A673 (cell line): ENCODE results near the gene SIX1. TPM values are rescaled to one million over a fixed set of nuclear protein-coding genes. Genes with fewer than 3 reads are reported as not detected.

Experiments
- BruUV-seq: library from RNA; stranded (reverse); fragments of 400-500 nt; replicated peaks from 2 replicates; lab custom pipeline; 2021; lab: Mats Ljungman, UMichigan
- CTCF ChIA-PET: fragments of 300-600 bp; sonication (Branson Sonifier 250); formaldehyde crosslinking; loops from one replicate; lab custom pipeline; 2022; ENCODE audit warnings: antibody characterized with exemption; lab: Charles Lee
- POLR2A ChIA-PET: fragments of 300-600 bp; sonication (Branson Sonifier 250); formaldehyde crosslinking; loops from one replicate; lab custom pipeline; 2022; ENCODE audit warnings: antibody characterized with exemption; ENCODE audit not compliant: low non-redundant PET; lab: Charles Lee
- DNase-seq: peaks from one replicate; pipeline ENCODE4 v3.0.0-alpha.2; 2015; ENCODE audit warnings: low spot score
- H3K27ac ChIP-seq: fragments of 200-600 bp; sonication (generic); 2 replicates; pipeline ENCODE4 v1.5.1; 2016; ENCODE audit warnings: mixed run types, low read depth, mild to moderate bottlenecking, mixed read lengths, antibody characterized with exemption, low read length; ENCODE audit not compliant: poor library complexity, severe bottlenecking
- H3K27me3 ChIP-seq: fragments of 200-600 bp; sonication (generic); replicated peaks from 2 replicates; pipeline ENCODE4 v1.6.1; 2017; ENCODE audit warnings: mixed run types, low read depth, mild to moderate bottlenecking, mixed read lengths, antibody characterized with exemption, low read length; ENCODE audit not compliant: insufficient read depth, poor library complexity
- H3K36me3 ChIP-seq: fragments of 200-600 bp; sonication (generic); 2 replicates; pipeline ENCODE4 v1.6.1; 2016; ENCODE audit warnings: mixed run types, mild to moderate bottlenecking, mixed read lengths, antibody characterized with exemption, low read length; ENCODE audit not compliant: insufficient read depth, poor library complexity, severe bottlenecking
- H3K4me1 ChIP-seq: fragments of 200-600 bp; sonication (generic); 2 replicates; pipeline ENCODE4 v1.6.1; 2017; ENCODE audit warnings: mixed run types, mild to moderate bottlenecking, mixed read lengths, antibody characterized with exemption, low read length; ENCODE audit not compliant: insufficient read depth, poor library complexity, severe bottlenecking
- H3K4me3 ChIP-seq: fragments of 200-600 bp; sonication (generic); 2 replicates; pipeline ENCODE4 v1.5.1; 2016; ENCODE audit warnings: low read depth, mixed run types, mild to moderate bottlenecking, mixed read lengths, low read length; ENCODE audit not compliant: poor library complexity, severe bottlenecking
- H3K9me3 ChIP-seq: fragments of 200-600 bp; sonication (generic); 2 replicates; pipeline ENCODE4 v1.6.1; 2016; ENCODE audit warnings: mixed run types, low read depth, mild to moderate bottlenecking, mixed read lengths, antibody characterized with exemption, low read length; ENCODE audit not compliant: poor library complexity, severe bottlenecking
- CTCF ChIP-seq: fragments of 300-800, 200-600 bp; sonication (generic); conservative IDR thresholded peaks from 2 replicates; pipeline ENCODE4 v1.5.1; 2017; ENCODE audit warnings: low read depth, mild to moderate bottlenecking, antibody characterized with exemption, low read length, moderate library complexity, mixed read lengths
- EZH2 ChIP-seq: fragments of 200-600 bp; sonication (generic); IDR thresholded peaks from 2 replicates; pipeline ENCODE4 v1.6.1; 2017; ENCODE audit warnings: borderline replicate concordance, low read depth, mild to moderate bottlenecking, mixed read lengths, antibody characterized with exemption, low read length; ENCODE audit not compliant: poor library complexity, severe bottlenecking
- intact Hi-C: fragments of 100-400 bp; cut with micrococcal nuclease; formaldehyde crosslinking; loops from one replicate; pipeline ENCODE4 v1.10.0; 2022; ENCODE audit not compliant: unreplicated experiment
- total RNA-seq: library from RNA; stranded (reverse); gene quantifications from 2 replicates; pipeline ENCODE4 v1.2.3, GENCODE V29; 2021

SIX1 gene
- total RNA-seq, 1 experiment from 2014 or later, result 24.0 TPM

GRCh38 chr14:60643463-60644314 is 5.6 kb downstream of the SIX1 start:
- POLR2A ChIA-PET, result interaction anchor here (0.7 kb wide), 1 partner anchor 559 kb away, joined by 8 read pairs; no protein-coding TSS in a partner anchor
- intact Hi-C loops, result no loop called here

GRCh38 chr14:60643141-60643462 is 6.2 kb downstream of the SIX1 start:
- intact Hi-C loops, result no loop called here
- CTCF ChIA-PET, result no interaction called here
- Histone ChIP-seq H3K27me3 (no peaks in the 10 kb centered on the region), H3K36me3 (peaks cover 25% of the 10 kb centered on the region), H3K9me3 (no peaks in the 10 kb centered on the region), H3K4me3 (no peak overlapping the region), H3K27ac (peak overlapping the region; percentile 76), H3K4me1 (peaks cover 50% of the 10 kb centered on the region)
- DNase-seq, result no peak
- TF ChIP-seq EZH2 (no peak), CTCF (no peak)
- BruUV-seq, result no TSS peak
- POLR2A ChIA-PET, result interaction anchor here (0.5 to 0.7 kb wide), 2 partner anchors 559 to 943 kb away, joined by 4 to 8 read pairs; no protein-coding TSS in a partner anchor

More at GRCh38 chr14:60643463-60644314, 5.6 kb downstream of the SIX1 start:
- TF ChIP-seq EZH2 (no peak), CTCF (0 out of 2 replicates have a peak, but pooled peaks have one; percentile 17)
- Histone ChIP-seq H3K27ac (peak overlapping the region; percentile 76), H3K27me3 (no peaks in the 10 kb centered on the region), H3K4me3 (peak overlapping the region; percentile 78), H3K9me3 (no peaks in the 10 kb centered on the region), H3K4me1 (peaks cover 44% of the 10 kb centered on the region), H3K36me3 (peaks cover 25% of the 10 kb centered on the region)
- CTCF ChIA-PET, result interaction anchor here (0.6 kb wide), 1 partner anchor 40 kb away, joined by 3 read pairs; no protein-coding TSS in a partner anchor
- BruUV-seq, result no TSS peak
- peak; percentile 85 for DNase-seq

- intact Hi-C loops, result no loop called here
- DNase-seq, result no peak
- H3K36me3 ChIP-seq, result peaks cover 25% of the 10 kb centered on the region
- TF ChIP-seq CTCF (no peak), EZH2 (no peak)
- H3K4me3 ChIP-seq, result no peak overlapping the region
- H3K9me3 ChIP-seq, result no peaks in the 10 kb centered on the region
- ChIA-PET POLR2A (interaction anchor here (0.5 to 0.7 kb wide), 2 partner anchors 558 to 944 kb away, joined by 4 to 8 read pairs; no protein-coding TSS in a partner anchor), CTCF (no interaction called here)
- no peaks in the 10 kb centered on the region for H3K27me3 ChIP-seq
- H3K4me1 ChIP-seq, result peaks cover 56% of the 10 kb centered on the region
- peak overlapping the region; percentile 5 for H3K27ac ChIP-seq
- no TSS peak for BruUV-seq
Measured at GRCh38 chr14:60642270-60643140, 6.8 kb downstream of the SIX1 start.
